ENCODE results near the gene SMURF1.

The SMURF1 gene

GRCh38 chr7:99135938-99136337 lies 8.0 kb downstream of the SMURF1 start:
- H3K4me1 ChIP-seq (ENCODE audit: insufficient read depth, low read length): peaks cover 21% of the 10 kb centered on the region
- H3K27me3 ChIP-seq (ENCODE audit: insufficient read depth, low read length): no peaks in the 10 kb centered on the region
- no peaks in the 10 kb centered on the region for H3K36me3 ChIP-seq (ENCODE audit: insufficient read depth, low read length)
- no peak overlapping the region for H3K4me3 ChIP-seq (ENCODE audit: low read length)
- no peak overlapping the region for H2AFZ ChIP-seq (ENCODE audit: low read depth, low read length)
- no peaks in the 10 kb centered on the region for H3K9me3 ChIP-seq (ENCODE audit: low read length)

- H3K36me3 ChIP-seq (ENCODE audit: insufficient read depth, low read length): no peaks in the 10 kb centered on the region
- H3K4me3 ChIP-seq (ENCODE audit: low read length): no peak overlapping the region
- no peak overlapping the region for H2AFZ ChIP-seq (ENCODE audit: low read depth, low read length)
- H3K27me3 ChIP-seq (ENCODE audit: insufficient read depth, low read length): no peaks in the 10 kb centered on the region
- peaks cover 19% of the 10 kb centered on the region for H3K4me1 ChIP-seq (ENCODE audit: insufficient read depth, low read length)
- no peaks in the 10 kb centered on the region for H3K9me3 ChIP-seq (ENCODE audit: low read length)
Measured at GRCh38 chr7:99133766-99134564, 9.9 kb downstream of the SMURF1 start.

- Histone ChIP-seq H3K4me3 (ENCODE audit: low read length) (no peak overlapping the region), H3K4me1 (ENCODE audit: insufficient read depth, low read length) (peaks cover 7% of the 10 kb centered on the region)
Measured at GRCh38 chr7:99132595-99133321, 11.2 kb downstream of the SMURF1 start.

GRCh38 chr7:99131290-99131689 lies 12.6 kb downstream of the SMURF1 start:
- peaks cover 3% of the 10 kb centered on the region for H3K9me3 ChIP-seq (ENCODE audit: low read length)
- no peak overlapping the region for H2AFZ ChIP-seq (ENCODE audit: low read depth, low read length)
- H3K4me1 ChIP-seq (ENCODE audit: insufficient read depth, low read length): no peaks in the 10 kb centered on the region
- no peaks in the 10 kb centered on the region for H3K27me3 ChIP-seq (ENCODE audit: insufficient read depth, low read length)
- H3K36me3 ChIP-seq (ENCODE audit: insufficient read depth, low read length): no peaks in the 10 kb centered on the region
- no peak overlapping the region for H3K4me3 ChIP-seq (ENCODE audit: low read length)

More at GRCh38 chr7:99132595-99133321, 11.2 kb downstream of the SMURF1 start:
- Histone ChIP-seq H3K27me3 (ENCODE audit: insufficient read depth, low read length) (no peaks in the 10 kb centered on the region), H3K9me3 (ENCODE audit: low read length) (no peaks in the 10 kb centered on the region), H3K36me3 (ENCODE audit: insufficient read depth, low read length) (no peaks in the 10 kb centered on the region), H2AFZ (ENCODE audit: low read depth, low read length) (no peak overlapping the region)

GRCh38 chr7:99129536-99129935 lies 14.4 kb downstream of the SMURF1 start:
- no peak overlapping the region for H2AFZ ChIP-seq (ENCODE audit: low read depth, low read length)
- H3K36me3 ChIP-seq (ENCODE audit: insufficient read depth, low read length): no peaks in the 10 kb centered on the region
- H3K4me1 ChIP-seq (ENCODE audit: insufficient read depth, low read length): no peaks in the 10 kb centered on the region

GRCh38 chr7:99129001-99129400 lies 14.9 kb downstream of the SMURF1 start:
- peaks cover 3% of the 10 kb centered on the region for H3K9me3 ChIP-seq (ENCODE audit: low read length)

More at GRCh38 chr7:99129536-99129935, 14.4 kb downstream of the SMURF1 start:
- Histone ChIP-seq H3K4me3 (ENCODE audit: low read length) (no peak overlapping the region), H3K9me3 (ENCODE audit: low read length) (peaks cover 3% of the 10 kb centered on the region), H3K27me3 (ENCODE audit: insufficient read depth, low read length) (no peaks in the 10 kb centered on the region)

GRCh38 chr7:99128076-99128950 lies 15.6 kb downstream of the SMURF1 start:
- Histone ChIP-seq H2AFZ (ENCODE audit: low read depth, low read length) (no peak overlapping the region), H3K9me3 (ENCODE audit: low read length) (peaks cover 3% of the 10 kb centered on the region), H3K27me3 (ENCODE audit: insufficient read depth, low read length) (no peaks in the 10 kb centered on the region), H3K4me1 (ENCODE audit: insufficient read depth, low read length) (no peaks in the 10 kb centered on the region), H3K36me3 (ENCODE audit: insufficient read depth, low read length) (no peaks in the 10 kb centered on the region), H3K4me3 (ENCODE audit: low read length) (no peak overlapping the region)

More at GRCh38 chr7:99129001-99129400, 14.9 kb downstream of the SMURF1 start:
- Histone ChIP-seq H3K4me1 (ENCODE audit: insufficient read depth, low read length) (no peaks in the 10 kb centered on the region), H3K27me3 (ENCODE audit: insufficient read depth, low read length) (no peaks in the 10 kb centered on the region), H3K4me3 (ENCODE audit: low read length) (no peak overlapping the region), H2AFZ (ENCODE audit: low read depth, low read length) (no peak overlapping the region), H3K36me3 (ENCODE audit: insufficient read depth, low read length) (no peaks in the 10 kb centered on the region)

- Histone ChIP-seq H2AFZ (ENCODE audit: low read depth, low read length) (no peak overlapping the region), H3K36me3 (ENCODE audit: insufficient read depth, low read length) (no peaks in the 10 kb centered on the region), H3K4me1 (ENCODE audit: insufficient read depth, low read length) (no peaks in the 10 kb centered on the region)
Measured at GRCh38 chr7:99127636-99128035, 16.3 kb downstream of the SMURF1 start.

GRCh38 chr7:99126921-99127553 lies 16.9 kb downstream of the SMURF1 start:
- Histone ChIP-seq H3K36me3 (ENCODE audit: insufficient read depth, low read length) (no peaks in the 10 kb centered on the region), H2AFZ (ENCODE audit: low read depth, low read length) (no peak overlapping the region), H3K9me3 (ENCODE audit: low read length) (peaks cover 3% of the 10 kb centered on the region), H3K4me3 (ENCODE audit: low read length) (no peak overlapping the region), H3K4me1 (ENCODE audit: insufficient read depth, low read length) (no peaks in the 10 kb centered on the region), H3K27me3 (ENCODE audit: insufficient read depth, low read length) (no peaks in the 10 kb centered on the region)

More at GRCh38 chr7:99127636-99128035, 16.3 kb downstream of the SMURF1 start:
- no peaks in the 10 kb centered on the region for H3K27me3 ChIP-seq (ENCODE audit: insufficient read depth, low read length)
- H3K4me3 ChIP-seq (ENCODE audit: low read length): no peak overlapping the region
- peaks cover 3% of the 10 kb centered on the region for H3K9me3 ChIP-seq (ENCODE audit: low read length)

- H3K4me1 ChIP-seq (ENCODE audit: insufficient read depth, low read length): no peaks in the 10 kb centered on the region
- no peaks in the 10 kb centered on the region for H3K36me3 ChIP-seq (ENCODE audit: insufficient read depth, low read length)
- H3K27me3 ChIP-seq (ENCODE audit: insufficient read depth, low read length): no peaks in the 10 kb centered on the region
- H3K4me3 ChIP-seq (ENCODE audit: low read length): no peak overlapping the region
- H2AFZ ChIP-seq (ENCODE audit: low read depth, low read length): no peak overlapping the region
- H3K9me3 ChIP-seq (ENCODE audit: low read length): peaks cover 3% of the 10 kb centered on the region
Measured at GRCh38 chr7:99125505-99125865, 18.4 kb downstream of the SMURF1 start.

- no peaks in the 10 kb centered on the region for H3K4me1 ChIP-seq (ENCODE audit: insufficient read depth, low read length)
- no peak overlapping the region for H2AFZ ChIP-seq (ENCODE audit: low read depth, low read length)
- peaks cover 4% of the 10 kb centered on the region for H3K9me3 ChIP-seq (ENCODE audit: low read length)
- no peaks in the 10 kb centered on the region for H3K36me3 ChIP-seq (ENCODE audit: insufficient read depth, low read length)
- H3K27me3 ChIP-seq (ENCODE audit: insufficient read depth, low read length): no peaks in the 10 kb centered on the region
- H3K4me3 ChIP-seq (ENCODE audit: low read length): no peak overlapping the region
Measured at GRCh38 chr7:99124751-99125504, 19.0 kb downstream of the SMURF1 start.

GRCh38 chr7:99124236-99124635 lies 19.7 kb downstream of the SMURF1 start:
- peaks cover 5% of the 10 kb centered on the region for H3K9me3 ChIP-seq (ENCODE audit: low read length)
- no peak overlapping the region for H2AFZ ChIP-seq (ENCODE audit: low read depth, low read length)
- H3K4me3 ChIP-seq (ENCODE audit: low read length): no peak overlapping the region
- no peaks in the 10 kb centered on the region for H3K4me1 ChIP-seq (ENCODE audit: insufficient read depth, low read length)
- H3K27me3 ChIP-seq (ENCODE audit: insufficient read depth, low read length): no peaks in the 10 kb centered on the region
- H3K36me3 ChIP-seq (ENCODE audit: insufficient read depth, low read length): no peaks in the 10 kb centered on the region
